ENCODE results near the gene NRIP1. TPM values are rescaled to one million over a fixed set of nuclear protein-coding genes. Genes with fewer than 3 reads are reported as not detected.

NRIP1 gene
- total and polyA plus RNA-seq, 2 donors from 2014 or later = 7.4 to 60.4 TPM

- Histone ChIP-seq H3K27ac (ENCODE audit: low read depth in 2 of 2, low read length in 2 of 2) (no peak overlapping the region), H3K4me1 (ENCODE audit: control insufficient read depth in 2 of 3, insufficient read depth in 2 of 3, low read depth in 1 of 3, low read length in 3 of 3) (no peaks in the 10 kb centered on the region), H3K4me3 (ENCODE audit: low read length in 3 of 3) (no peak overlapping the region), H3K27me3 (ENCODE audit: control insufficient read depth, insufficient read depth, low read length) (no peaks in the 10 kb centered on the region), H3K9me3 (ENCODE audit: control insufficient read depth in 2 of 3, insufficient read depth in 1 of 3, low read length in 3 of 3) (no peaks in the 10 kb centered on the region), H3K36me3 (ENCODE audit: control insufficient read depth in 2 of 3, insufficient read depth in 3 of 3, low read length in 3 of 3) (no peaks in the 10 kb centered on the region), H3K9ac (ENCODE audit: low read length in 3 of 3) (no peak overlapping the region)
- intact Hi-C loops (cut with DNase I) = no loop called here
- DNase-seq = no peak
- no peak for FAIRE-seq
- TF ChIP-seq, protein P1, sequence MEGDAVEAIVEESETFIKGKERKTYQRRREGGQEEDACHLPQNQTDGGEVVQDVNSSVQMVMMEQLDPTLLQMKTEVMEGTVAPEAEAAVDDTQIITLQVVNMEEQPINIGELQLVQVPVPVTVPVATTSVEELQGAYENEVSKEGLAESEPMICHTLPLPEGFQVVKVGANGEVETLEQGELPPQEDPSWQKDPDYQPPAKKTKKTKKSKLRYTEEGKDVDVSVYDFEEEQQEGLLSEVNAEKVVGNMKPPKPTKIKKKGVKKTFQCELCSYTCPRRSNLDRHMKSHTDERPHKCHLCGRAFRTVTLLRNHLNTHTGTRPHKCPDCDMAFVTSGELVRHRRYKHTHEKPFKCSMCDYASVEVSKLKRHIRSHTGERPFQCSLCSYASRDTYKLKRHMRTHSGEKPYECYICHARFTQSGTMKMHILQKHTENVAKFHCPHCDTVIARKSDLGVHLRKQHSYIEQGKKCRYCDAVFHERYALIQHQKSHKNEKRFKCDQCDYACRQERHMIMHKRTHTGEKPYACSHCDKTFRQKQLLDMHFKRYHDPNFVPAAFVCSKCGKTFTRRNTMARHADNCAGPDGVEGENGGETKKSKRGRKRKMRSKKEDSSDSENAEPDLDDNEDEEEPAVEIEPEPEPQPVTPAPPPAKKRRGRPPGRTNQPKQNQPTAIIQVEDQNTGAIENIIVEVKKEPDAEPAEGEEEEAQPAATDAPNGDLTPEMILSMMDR (IDR thresholded peaks at IDR 0.05; ENCODE audit: borderline replicate concordance, extremely low read depth, insufficient read depth) = no peak
These were observed 28.4 kb upstream of the NRIP1 start for GRCh38 chr21:15093216-15093615.

DNA sequence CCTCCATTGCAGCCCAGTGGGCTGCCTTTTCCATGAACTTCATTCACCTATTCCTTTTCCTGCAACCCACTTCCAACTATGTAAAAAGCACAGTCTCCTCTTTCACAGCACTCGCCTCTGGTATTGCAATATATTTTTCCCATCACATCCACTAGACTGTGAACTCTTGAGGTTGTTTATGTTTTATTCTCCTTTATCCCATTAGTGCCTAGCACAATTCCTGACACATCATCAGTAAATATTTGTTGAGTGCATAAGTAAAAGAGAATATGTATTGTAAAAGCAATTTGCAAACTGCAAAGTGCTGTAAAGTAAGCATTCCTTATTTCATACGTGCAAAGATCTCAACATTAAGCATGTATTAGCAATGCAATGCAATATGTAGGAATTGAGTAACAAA is 27.9 kb upstream of the NRIP1 start:
- no peaks in the 10 kb centered on the region for H3K36me3 ChIP-seq (ENCODE audit: control insufficient read depth in 2 of 3, insufficient read depth in 3 of 3, low read length in 3 of 3)
- no peak overlapping the region for H3K9ac ChIP-seq (ENCODE audit: low read length in 3 of 3)
- FAIRE-seq (no peak), DNase-seq (no peak)
- TF ChIP-seq, protein P1 (IDR thresholded peaks at IDR 0.05; ENCODE audit: borderline replicate concordance, extremely low read depth, insufficient read depth) = no peak
- H3K9me3 ChIP-seq (ENCODE audit: control insufficient read depth in 2 of 3, insufficient read depth in 1 of 3, low read length in 3 of 3) = no peaks in the 10 kb centered on the region
- no peak overlapping the region for H3K4me3 ChIP-seq (ENCODE audit: low read length in 3 of 3)
- H3K27me3 ChIP-seq (ENCODE audit: control insufficient read depth, insufficient read depth, low read length) = no peaks in the 10 kb centered on the region
- intact Hi-C loops (cut with DNase I) = no loop called here
- no peaks in the 10 kb centered on the region for H3K4me1 ChIP-seq (ENCODE audit: control insufficient read depth in 2 of 3, insufficient read depth in 2 of 3, low read depth in 1 of 3, low read length in 3 of 3)
- no peak overlapping the region for H3K27ac ChIP-seq (ENCODE audit: low read depth in 2 of 2, low read length in 2 of 2)

- no peak overlapping the region for H3K27ac ChIP-seq (ENCODE audit: low read depth in 2 of 2, low read length in 2 of 2)
- intact Hi-C loops (cut with DNase I) = no loop called here
- H3K9ac ChIP-seq (ENCODE audit: low read length in 3 of 3) = no peak overlapping the region
- H3K4me1 ChIP-seq (ENCODE audit: control insufficient read depth in 2 of 3, insufficient read depth in 2 of 3, low read depth in 1 of 3, low read length in 3 of 3) = no peaks in the 10 kb centered on the region
- no peaks in the 10 kb centered on the region for H3K27me3 ChIP-seq (ENCODE audit: control insufficient read depth, insufficient read depth, low read length)
- H3K4me3 ChIP-seq (ENCODE audit: low read length in 3 of 3) = no peak overlapping the region
- no peaks in the 10 kb centered on the region for H3K9me3 ChIP-seq (ENCODE audit: control insufficient read depth in 2 of 3, insufficient read depth in 1 of 3, low read length in 3 of 3)
- FAIRE-seq (peak; percentile 77), DNase-seq (no peak)
- TF ChIP-seq, protein P1 (IDR thresholded peaks at IDR 0.05; ENCODE audit: borderline replicate concordance, extremely low read depth, insufficient read depth) = no peak
- H3K36me3 ChIP-seq (ENCODE audit: control insufficient read depth in 2 of 3, insufficient read depth in 3 of 3, low read length in 3 of 3) = no peaks in the 10 kb centered on the region
These were observed 25.6 kb upstream of the NRIP1 start for GRCh38 chr21:15090390-15090789.

DNA sequence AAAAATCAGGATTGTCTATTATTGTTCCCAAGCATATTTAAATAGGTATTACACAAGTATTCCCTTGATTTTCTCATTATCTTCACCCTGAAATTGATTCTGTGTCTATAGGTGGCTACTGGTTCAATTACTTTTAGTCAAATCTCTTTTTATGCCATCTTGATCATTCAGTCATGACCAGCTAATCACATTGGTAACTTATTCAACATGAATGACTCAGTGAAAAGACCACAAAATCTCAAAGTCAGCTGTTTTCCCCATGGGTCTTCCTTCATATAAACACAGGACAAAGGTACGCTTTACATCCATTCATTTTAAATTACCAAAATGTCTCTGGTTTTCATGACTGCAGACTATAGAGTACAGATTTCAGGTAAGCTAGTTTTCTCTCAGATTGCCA is 23.7 kb upstream of the NRIP1 start:
- DNase-seq = peak in 1 of 5 donors; percentile 25
- H3K9ac ChIP-seq (ENCODE audit: low read length in 3 of 3) = no peak overlapping the region
- H3K27me3 ChIP-seq (ENCODE audit: control insufficient read depth, insufficient read depth, low read length) = no peaks in the 10 kb centered on the region
- no peaks in the 10 kb centered on the region for H3K4me1 ChIP-seq (ENCODE audit: control insufficient read depth in 2 of 3, insufficient read depth in 2 of 3, low read depth in 1 of 3, low read length in 3 of 3)
- intact Hi-C loops (cut with DNase I) = no loop called here
- H3K36me3 ChIP-seq (ENCODE audit: control insufficient read depth in 2 of 3, insufficient read depth in 3 of 3, low read length in 3 of 3) = no peaks in the 10 kb centered on the region
- no peak for FAIRE-seq
- TF ChIP-seq, protein P1 (IDR thresholded peaks at IDR 0.05; ENCODE audit: borderline replicate concordance, extremely low read depth, insufficient read depth) = no peak
- no peak overlapping the region for H3K4me3 ChIP-seq (ENCODE audit: low read length in 3 of 3)
- H3K9me3 ChIP-seq (ENCODE audit: control insufficient read depth in 2 of 3, insufficient read depth in 1 of 3, low read length in 3 of 3) = no peaks in the 10 kb centered on the region
- H3K27ac ChIP-seq (ENCODE audit: low read depth in 2 of 2, low read length in 2 of 2) = no peak overlapping the region

Data from kidney (tissue), 14 donors.